NCI-H748 (cell line): ENCODE data around the gene OXLD1.

Experiments used
- DNase-seq: peaks from one replicate; lab custom pipeline; 2025; ENCODE audit not compliant: unreplicated experiment; lab: John Stamatoyannopoulos, UW

Gene OXLD1

DNA sequence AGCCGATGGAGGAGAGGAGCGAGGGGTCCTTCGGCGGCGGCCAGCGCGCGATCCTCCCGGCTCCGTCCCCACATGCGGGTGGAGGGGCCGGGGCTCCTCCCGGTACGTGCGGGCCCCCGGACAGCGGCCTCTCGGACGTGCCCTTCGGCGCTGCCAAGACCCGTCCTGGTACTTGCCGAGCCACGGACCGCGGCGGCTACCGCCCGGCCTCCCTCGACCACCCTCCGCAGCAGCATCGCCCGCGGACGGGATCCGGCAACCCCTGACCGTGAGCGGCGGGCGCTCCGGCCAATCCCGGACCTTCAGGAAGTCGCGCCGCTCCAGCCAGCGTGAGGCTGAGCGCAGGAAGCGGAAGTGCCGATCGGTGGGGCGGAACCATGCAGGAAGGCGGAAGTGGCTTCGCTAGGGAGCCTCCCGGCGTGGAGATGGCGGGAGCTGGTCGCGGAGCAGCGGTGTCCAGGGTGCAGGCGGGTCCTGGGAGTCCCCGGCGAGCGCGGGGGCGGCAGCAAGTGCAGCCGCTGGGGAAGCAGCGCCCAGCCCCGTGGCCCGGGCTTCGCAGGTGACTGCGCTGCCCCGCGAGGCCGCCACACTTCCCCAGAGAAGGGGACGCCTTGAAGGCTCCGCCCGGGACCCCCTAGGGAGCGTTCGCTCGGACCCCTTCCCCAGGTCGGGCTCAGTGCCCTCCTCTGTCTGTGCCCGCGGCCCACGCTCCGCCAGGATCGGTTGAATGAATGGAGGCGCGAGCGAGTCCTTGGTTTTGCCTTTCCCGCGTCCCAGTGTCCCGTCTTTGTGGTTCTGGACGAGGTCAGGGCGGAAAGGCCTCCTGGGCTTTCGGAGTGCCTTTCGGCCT lies at the start of gene OXLD1, which contains the start of gene CCDC137:
Gene OXLD1 (minus strand): TSS at position 264 of the 850 bp plus-strand sequence. CDS start 28 bp downstream, at position 236.
Gene CCDC137 (plus strand): TSS at position 396 of the 850 bp plus-strand sequence. CDS start 30 bp downstream, at position 426.
- peak; percentile 98 for DNase-seq

- DNase-seq = no peak
Measured at GRCh38 chr17:81715107-81715871, 48.9 kb upstream of the OXLD1 start.

DNA sequence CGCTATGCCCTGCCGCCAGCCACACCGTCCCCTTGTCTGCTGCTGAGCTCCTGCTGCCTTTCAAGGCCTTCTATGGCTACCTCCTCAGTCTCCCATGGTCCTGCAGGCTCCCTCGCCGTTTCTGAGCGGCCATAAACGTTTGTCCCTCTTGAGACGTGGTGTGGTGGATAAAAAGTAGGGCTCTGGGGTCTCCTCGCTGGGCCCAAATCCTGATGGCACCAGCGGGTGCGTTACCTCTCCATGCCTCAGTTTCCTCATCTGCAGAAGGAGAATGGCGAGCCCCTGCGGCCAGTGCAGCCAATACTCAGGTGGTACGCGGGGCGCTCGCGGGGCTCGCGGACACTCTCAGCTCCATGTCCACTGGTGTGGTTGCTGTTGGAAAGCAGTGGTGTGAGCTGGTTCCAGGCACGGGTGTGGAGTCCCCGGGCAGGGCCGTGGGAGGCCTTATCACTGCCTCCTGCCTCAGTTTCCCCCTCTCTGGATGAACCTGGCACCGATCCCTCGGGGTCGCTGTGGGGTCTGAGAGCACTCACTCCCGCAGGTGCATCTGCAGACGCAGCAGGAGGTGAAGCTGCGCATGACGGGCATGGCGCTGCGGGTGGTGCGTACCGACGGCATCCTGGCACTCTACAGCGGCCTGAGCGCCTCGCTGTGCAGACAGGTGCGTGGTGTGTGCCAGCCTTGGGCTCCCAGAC lies 48.2 kb upstream of the OXLD1 start:
- DNase-seq = no peak

DNA sequence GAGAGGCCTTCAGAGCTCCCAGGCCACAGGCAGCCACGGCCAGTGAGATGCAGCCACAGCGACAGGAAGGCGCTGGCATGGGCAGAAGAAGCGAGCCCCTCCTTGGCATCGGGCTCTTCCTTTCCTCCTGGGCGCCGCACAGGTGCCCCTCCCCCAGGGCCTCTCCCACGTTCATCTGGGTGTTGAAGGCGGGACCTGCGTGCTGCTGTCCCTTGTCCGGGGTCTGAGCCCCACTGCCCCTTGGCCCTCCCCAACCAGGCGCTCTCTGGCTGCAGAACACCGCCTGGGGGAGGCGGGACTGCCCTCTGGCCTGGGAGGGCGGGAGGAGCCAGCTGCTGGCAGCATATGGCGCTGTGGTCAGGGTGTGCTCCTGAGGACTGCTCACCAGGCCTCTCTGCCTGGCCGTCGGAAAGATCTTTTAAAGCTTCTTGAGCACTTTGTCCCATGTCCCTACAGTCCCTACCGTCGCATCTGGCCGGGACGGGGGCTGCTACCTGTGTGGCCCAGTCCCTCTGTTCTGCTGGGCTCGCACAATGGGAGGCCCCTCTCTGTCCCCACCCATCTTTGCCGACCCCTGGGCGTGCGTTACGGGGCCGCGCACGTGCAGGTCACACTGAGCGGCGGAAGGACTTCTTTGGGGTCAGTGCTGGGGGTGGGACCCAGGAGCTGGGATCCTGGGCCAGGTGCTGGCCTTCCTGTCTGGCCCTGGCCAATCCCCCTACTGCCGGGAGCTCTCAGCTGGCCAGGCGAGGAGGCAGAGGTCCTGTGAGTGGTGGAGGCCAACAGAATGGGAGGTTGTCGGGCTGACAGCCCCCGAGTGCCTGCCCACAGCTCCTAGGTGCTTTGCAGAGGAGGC lies 47.4 kb upstream of the OXLD1 start:
- DNase-seq = peak; percentile 37

- DNase-seq = no peak
Measured at GRCh38 chr17:81713004-81713555, 46.7 kb upstream of the OXLD1 start.

- DNase-seq = peak; percentile 56
Measured at GRCh38 chr17:81712468-81713003, 46.1 kb upstream of the OXLD1 start.

- DNase-seq = peak; percentile 84
Measured at GRCh38 chr17:81711814-81712467, 45.5 kb upstream of the OXLD1 start, which contains the start of gene SLC25A10. Gene SLC25A10, plus strand, starts transcription at chr17:81712284. Its CDS starts 143 bp downstream, at chr17:81712427.

DNA sequence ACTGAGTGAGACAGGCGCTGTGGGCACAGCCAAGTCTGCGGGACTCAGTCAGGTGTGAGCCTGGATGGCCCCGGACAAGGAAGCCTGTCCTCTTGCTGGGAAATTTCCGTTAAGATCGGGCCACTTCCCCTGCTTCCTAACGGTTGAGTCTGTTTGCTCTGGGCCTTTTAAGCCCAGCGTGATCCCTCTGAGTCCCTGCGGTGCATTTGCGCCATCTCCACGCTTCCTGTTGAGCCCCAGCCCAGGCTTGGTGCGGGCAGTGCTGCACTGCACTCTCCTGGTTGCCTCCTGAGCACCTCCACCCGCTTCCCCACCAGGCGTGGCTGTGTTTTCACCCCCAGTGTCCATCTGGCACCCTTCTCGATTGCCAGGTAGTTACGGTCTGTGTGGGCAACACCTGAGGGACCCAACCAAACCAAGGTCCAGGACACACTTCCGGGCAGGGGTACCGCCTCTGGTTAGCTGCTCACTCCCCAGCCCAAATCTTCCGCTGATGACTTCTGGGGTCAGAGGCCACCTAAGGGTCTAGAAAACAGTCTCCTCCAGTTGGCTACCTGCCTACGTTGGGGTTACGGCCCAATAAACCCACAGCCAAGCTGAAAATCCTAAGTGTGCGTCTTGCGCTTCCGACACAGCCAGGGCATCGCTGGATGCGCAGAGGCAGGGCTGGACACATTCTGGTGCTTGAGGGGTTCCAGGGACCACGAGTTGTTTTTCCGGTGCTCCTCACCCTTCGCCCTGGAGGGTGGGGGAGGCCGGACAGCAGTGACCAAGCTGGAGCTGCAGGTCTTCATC lies 44.3 kb upstream of the OXLD1 start:
- peak; percentile 59 for DNase-seq

- no peak for DNase-seq
Measured at GRCh38 chr17:81708739-81709185, 42.4 kb upstream of the OXLD1 start.

DNA sequence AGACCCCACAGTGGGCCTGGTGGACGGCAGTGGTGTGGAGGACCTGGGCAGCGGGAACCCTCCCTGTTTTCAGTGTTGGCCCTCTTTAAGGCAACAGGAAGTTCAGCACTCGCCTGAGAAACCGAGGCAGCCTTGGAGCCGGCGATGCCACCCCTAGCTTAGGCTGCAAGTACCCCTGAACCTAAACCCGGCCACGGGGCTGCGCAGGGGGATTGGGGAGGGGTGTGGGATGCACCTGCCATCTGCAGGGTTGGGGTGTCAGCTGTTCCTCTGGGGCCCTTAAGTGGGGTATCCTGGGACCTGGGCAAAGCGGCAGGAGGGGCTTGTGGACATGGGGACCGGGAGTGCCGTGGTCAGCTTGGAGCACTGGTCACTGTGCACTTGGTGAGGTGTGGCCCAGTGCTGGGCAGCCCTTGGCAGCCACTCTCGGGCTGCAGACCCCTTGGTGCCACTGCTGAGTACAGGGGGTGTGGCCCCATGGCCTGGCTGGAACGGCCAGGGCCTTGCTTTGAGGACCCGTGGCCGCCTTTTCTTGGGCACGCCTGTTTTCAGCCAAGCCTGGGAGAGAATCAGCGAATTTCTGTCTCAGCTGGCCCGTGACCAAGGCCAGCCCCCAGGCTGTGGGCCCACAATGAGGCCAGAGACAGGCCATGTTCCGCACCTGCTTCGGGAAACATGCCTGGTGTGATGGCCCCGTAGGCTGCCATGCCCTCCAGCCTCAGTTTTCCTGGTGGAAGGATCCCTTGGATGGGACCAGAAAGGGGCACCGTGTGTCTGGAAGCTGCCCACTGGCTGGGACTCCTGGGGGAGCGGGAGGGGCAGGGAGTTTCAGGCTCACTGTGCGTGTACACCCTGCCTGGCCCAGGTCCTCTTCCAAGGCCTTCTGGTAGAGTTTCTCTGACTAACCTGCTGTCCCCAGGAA lies 41.6 kb upstream of the OXLD1 start:
- DNase-seq = no peak

- no peak for DNase-seq
Measured at GRCh38 chr17:81706757-81707624, 40.6 kb upstream of the OXLD1 start.

- DNase-seq = no peak
Measured at GRCh38 chr17:81706232-81706611, 39.8 kb upstream of the OXLD1 start.

GRCh38 chr17:81705518-81706231 lies 39.3 kb upstream of the OXLD1 start:
- DNase-seq = no peak

DNA sequence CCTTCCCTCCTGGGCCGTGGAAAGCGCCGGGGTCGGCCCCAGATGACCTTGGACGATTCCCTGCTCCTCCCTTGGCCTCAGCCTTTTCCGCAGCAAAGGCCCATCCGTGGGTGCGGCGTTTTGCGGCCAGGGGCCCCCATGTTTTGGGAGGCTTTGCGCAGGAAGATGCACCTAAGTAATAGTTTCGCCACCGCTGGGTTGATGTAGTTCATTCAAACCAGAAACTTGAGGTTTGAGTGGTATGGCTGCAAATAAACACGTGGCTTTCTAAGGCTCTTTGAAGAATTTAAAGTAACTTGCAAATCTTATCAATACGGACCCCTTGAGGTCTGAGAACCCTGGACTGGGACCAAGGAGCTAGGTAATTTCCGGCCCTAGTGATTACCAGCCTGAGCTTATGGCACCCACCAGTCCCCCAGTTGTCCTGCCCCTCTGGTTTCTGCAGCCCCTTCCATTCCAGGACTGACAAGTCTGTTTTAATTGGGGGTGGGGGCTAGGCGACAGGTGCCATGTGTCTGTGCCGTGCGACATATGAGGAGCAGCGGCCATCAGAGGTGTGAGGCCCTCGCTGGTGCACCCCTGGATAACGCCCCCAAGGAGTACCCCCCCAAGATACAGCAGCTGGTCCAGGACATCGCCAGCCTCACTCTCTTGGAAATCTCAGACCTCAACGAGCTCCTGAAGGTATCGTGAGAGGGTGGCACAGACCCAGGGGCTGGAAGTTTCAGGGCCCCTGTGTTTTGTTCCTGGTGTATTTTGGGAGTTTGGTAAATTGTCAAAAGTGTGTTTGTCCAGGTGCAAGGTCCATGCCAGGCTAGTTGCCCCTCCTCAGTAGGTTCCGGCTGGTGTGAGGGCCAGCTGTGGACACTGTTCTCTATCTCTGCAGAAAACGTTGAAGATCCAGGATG lies 37.6 kb upstream of the OXLD1 start:
- no peak for DNase-seq
